HG02610 (cell line): ENCODE measurements around the gene EGF.
"Not testable (repeated sequence)": the region's sequence is repeated elsewhere in the genome, so short reads cannot be mapped to it uniquely, and the experiment has no call there.

Experiments used
- ATAC-seq: cut with Tn5 transposase; IDR thresholded peaks from one replicate; pipeline ENCODE4 v1.9.1; 2021; ENCODE audit warnings: mild to moderate bottlenecking, moderate library complexity; ENCODE audit not compliant: unreplicated experiment

EGF gene

DNA sequence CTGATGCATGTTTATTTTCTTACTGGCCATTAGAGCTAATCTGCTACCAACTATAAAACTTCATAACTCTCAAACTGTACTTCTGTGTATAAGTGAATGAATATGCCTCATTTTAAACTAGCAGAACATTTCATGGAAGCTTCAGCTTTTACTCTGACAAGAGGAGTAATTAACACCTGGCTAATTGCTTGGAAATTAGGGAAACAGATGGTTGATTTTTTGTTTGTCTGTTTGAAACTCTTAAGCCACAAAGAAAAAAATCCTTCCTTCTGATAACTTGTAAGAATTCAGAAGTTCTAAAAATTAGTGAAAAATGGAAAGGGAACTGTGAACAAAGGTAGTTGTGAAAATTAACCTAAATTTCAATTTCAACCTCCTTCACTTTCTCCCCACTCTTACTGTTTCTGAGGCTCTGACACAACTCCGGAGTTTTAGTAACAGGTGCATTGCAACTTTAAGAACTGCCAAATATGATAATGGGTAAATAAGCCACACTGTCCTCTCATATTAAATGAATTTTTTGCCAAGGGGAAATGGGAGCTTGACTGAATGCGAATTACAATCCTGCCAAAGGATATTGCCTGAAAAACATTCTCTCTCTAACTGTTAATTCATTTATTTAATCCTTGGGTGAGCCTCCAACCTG lies 1.0 kb downstream of the EGF start:
- no peak for ATAC-seq

DNA sequence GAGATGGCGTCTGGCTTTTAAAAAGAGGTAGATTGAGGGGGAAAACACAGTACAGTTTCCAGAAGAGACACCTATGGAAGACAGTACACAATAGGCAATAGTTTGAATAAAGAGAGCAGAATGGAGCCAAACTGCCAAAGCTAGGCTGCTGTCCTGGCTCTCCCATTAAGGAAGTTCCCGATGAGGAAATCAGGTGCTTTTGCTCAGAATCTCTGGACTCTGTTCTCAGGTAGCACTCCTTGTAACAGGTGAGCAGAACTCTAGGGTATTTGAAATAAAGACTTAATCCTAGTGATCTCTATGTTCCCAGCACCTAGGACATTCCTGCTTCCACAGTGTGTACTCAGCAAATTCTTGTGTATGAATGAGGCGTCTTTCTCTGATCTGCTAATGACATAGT lies 1.6 kb downstream of the EGF start:
- ATAC-seq = no peak

DNA sequence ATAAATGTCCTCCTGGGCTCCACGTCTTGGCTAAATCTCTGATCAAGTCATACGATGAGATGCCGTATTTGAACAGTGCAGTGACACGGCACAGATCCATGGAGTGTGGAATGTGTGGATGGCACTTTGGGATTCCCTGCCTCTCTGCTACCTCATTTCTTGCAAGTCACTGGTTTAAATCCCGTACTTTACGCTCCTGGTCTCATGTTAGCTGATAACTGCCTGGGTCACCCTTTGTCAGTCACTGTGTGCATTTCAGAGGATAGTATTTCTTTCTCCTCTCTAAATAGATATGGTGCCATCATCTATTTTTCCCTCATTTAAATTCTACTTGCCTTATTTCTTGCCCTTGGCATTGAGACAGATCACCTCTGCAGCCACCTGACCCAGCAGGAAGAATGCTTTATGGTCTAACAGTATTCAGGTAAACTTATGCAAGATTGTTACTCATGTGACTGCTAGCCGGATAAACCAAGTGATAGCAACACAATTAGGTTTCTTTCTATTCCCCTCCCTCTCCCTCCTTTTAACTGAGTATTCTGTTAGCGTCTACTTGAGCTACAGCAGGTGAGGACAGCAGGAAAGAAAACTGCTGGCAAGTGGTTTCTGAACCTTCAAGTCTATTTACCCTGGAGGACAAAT lies 2.8 kb downstream of the EGF start:
- no peak for ATAC-seq

DNA sequence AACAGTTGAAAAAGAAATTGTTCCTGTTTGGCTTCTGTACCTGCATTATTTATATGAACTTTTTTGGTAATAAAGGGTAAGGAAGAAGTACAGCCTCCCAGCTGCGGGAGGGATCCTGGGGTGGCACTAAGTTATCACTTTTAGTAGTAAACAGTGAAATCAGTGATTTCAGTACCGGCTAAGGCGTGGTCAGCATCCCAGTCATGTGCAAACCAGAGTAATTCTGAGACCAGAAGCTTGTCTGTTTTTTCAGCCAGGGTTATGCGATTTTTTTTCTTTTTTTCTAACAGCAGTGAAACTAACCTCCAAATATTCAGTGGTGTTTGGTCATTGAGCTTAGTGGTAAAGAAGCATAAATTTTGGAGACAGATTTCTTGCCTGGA lies 3.3 kb downstream of the EGF start:
- ATAC-seq = peak; percentile 78

DNA sequence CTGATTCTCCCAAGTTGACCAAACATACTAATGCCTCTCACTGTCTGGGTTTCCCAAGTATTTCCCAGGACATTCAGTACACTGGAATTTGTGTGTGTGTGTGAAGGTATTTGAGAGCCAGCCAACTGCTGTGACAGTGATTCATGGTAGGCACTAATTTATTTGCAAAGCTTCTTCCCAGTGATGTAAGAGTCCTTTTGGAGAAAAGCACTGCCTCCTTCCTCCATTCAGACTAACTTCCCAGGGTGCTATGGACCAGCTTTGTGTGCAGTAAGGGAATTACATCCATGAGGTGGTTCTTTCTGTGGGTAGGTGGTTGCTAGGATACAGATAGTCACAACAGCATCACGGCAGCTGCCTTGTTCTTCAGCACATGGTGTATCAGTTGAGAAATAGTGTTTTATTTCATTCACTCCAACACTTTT lies 8.7 kb downstream of the EGF start:
- no peak for ATAC-seq

DNA sequence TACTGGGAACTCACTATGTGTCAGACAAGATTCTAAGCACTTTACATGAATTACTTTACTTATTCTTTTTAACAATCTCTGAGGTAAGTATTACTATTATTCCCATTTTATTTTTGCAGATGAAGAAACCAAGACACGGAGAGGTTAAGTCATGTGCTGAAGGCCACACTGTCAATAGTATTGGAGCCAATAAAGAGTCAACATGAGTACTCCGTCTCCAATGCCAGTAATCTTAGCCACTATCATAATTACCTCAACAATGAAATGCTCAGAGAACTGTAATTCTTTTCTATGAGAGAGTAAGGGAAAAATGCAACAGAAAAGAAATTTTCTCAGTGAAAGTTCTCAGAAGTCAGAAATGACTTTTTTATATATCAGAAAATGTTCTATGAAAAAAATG lies 12.7 kb downstream of the EGF start:
- ATAC-seq = no peak

DNA sequence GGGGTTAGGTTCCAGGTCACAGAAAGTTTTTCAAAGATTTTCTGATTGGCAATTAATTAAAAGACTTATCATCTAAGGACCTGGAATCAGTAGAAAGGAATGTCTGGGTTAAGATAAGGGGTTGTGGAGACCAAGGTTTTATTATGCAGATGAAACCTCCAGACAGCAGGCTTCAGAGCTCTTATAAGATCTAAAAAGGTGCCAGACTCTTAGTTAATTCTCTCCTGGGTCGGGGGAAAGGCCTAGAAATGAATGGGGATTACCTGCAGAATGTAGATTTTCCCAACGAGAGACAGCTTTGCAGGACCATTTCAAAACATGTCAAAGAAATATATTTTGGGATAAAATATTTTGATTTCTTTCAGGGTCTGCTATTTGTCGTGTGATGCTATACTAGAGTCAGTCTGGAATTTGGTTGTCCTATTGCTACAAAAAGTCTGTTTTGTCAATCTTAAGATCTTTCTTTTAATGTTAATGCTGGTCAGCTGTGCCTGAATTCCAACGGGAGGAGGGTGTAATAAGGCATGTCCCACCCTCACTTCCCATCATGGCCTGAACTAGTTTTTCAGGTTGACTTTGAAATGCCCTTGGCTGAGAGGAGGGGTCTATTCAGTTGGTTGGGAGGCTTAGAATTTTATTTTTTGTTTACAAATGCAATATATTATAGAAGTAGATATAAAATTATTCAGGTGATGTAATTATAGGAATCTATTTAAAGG lies 15.8 kb downstream of the EGF start:
- no peak for ATAC-seq

DNA sequence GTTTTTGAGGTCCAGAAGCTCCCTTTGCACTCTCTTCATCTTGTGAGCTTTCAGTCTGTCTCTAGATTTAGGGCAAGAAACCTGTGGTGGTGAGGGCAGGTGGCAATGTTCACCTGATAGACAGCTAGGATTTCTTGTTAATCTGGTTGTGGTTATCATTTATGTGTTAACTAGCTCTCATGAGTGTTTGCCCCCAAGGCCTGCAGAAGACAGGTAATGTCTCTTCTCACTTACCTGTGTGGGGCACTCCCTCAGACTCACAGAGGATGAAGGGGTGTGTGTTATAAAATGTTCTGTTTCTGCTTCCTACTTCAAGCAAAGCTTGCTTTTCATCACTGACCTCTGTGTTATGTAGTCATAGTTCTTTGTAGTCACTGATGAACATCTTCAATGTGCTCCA lies 17.8 kb downstream of the EGF start:
- no peak for ATAC-seq

DNA sequence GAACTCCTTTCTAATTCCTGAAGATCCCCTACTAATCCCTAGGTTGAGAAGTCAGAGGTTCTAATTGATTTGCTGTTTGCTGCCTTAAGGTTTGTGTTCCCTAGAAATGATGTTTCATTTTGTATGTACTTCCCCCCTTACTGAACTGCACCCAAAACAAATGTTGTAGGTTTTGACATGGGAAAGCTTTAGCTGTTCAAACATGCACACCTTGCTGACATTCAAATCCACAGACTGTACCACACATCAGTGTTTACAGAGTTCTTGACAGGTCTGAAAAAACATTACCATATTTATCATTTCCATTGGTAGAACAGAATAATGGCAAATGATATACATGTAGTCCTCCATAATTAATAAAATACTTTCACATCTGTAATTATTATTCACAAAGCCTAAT lies 18.2 kb downstream of the EGF start:
- ATAC-seq = no peak

DNA sequence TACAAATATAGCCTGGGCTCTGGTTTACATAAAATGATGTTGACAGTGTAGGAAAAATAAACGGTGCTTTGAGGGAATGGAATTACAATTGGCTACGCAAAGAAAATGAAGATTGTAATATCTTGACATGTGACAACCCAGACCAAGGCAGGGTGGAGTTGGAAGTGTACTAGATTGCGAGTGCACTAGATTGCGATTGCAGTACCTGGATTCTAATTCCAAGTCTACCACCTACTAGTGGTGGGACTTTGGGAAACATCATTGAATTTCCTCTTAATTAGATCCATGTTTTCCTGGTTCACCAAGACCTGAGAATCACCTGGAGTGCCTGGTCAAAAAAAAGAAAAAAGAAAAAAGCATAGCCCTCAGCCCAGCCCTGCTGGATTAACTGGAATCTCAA lies 18.6 kb downstream of the EGF start:
- no peak for ATAC-seq

DNA sequence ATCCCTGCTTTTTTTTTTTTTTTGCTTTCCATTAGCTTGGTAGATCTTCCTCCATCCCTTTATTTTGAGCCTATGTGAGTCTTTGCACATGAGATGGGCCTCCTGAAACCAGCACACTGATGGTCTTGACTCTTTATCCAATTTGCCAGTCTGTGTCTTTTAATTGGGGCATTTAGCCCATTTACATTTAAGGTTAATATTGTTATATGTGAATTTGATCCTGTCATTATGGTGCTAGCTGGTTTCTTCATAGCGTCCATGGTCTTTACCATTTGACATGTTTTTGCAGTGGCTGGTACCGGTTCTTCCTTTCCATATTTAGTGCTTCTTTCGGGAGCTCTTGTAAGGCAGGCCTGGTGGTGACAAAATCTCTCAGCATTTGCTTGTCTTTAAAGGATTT lies 24.7 kb downstream of the EGF start:
- not testable (repeated sequence) for ATAC-seq

DNA sequence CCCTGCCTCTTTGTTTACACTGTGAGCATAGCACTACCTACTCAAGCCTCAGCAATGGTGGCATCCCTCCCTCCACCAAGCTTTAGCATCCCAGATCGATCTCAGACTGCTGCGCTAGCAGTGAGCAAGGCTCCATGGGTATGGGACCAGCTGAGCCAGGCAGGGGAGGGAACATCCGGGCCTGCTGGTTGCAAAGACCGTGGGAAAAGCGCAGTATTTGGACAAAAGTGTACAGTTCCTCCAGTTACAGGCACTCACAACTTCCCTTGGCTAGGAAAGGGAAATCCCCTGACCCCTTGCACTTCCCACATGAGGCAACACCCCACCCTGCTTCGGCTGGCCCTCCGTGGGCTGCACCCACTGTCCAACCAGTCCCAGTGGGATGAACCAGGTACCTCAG lies 26.5 kb downstream of the EGF start:
- ATAC-seq = no peak

DNA sequence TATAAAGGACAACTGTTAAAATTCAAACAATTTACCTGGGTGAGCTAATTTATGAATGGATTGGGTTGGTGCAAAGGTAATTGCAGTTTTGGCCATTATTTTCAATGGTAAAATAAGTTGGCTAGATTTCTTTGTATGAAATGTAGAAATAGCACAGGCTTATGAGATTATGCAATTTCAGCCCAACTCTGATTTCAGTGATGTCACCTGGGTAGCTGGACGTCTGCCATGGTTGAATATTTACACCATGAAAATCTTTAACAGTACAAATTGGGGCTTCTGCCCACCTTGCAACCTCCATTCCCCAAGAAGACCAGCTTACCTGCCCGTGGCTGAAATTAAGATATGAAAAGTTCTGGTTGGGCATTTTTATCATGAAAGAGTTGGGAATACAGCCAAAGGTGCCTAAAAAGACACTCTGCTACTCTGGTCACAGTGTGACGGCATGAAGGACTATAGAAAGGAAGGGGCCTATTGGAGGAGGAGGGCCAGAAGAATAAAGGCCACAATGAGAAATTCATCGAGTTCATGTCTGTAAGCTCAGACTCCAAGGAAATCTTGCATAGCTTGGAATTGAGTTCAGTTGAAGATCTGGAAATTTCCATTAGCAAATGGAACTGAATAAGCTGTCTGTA lies 29.7 kb downstream of the EGF start:
- no peak for ATAC-seq

DNA sequence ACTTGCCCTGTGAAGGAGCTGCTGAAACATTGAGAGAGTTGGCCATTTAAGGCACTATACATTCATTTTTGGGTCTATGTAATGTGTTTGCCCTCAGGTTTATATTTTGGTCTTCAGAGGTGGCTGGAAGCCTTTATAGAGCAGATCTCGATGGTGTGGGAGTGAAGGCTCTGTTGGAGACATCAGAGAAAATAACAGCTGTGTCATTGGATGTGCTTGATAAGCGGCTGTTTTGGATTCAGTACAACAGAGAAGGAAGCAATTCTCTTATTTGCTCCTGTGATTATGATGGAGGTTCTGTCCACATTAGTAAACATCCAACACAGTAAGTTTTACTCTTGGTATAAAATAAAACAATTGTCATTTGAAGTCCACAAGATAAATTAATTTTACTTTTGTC lies 31.1 kb downstream of the EGF start:
- no peak for ATAC-seq

DNA sequence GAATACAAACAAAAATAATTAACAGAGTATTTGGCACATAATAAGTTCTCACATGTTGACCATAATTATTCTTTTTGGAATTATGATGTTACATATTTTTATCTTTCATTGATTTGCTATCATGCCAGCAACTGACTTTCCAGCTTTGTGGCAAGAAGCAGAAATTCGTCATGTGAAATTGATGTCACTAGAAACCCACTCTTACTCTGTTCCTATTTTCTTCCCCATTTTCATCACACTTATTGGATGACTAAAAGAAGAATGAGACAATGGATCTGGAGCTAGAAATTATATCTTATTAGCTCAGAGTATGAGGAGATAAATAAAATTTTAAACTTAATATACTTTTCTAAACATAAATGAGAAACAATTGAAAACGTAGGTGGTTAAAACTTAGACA lies 31.9 kb downstream of the EGF start:
- ATAC-seq = no peak

DNA sequence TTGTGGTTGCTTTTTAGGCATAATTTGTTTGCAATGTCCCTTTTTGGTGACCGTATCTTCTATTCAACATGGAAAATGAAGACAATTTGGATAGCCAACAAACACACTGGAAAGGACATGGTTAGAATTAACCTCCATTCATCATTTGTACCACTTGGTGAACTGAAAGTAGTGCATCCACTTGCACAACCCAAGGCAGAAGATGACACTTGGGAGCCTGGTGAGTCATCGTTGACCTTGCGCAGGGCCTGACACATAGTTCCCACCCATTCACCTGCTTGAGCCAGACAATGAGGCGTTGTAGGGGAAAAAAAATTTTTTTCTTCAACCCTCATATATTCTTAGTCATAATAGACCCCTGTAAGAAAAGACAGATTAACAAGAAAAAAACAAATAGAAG lies 32.4 kb downstream of the EGF start:
- ATAC-seq = no peak

DNA sequence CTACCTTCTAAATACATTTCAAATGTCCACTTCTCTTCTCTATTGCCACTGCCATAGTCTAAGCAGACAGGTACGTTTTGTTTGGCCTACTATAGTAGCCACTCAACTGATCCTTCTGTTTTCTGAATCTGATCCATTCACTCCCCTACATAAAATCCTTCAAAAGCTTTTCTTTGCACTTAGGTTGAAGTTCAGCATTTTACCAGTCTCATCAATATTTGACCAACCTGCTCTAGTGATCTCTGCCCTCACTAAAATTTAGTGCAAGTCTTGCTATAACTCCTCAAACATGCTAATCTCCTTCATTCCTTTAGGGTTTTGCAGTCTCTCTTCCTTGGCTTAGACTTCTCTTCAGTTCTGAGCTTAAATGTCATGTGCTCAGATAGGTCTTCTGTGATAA lies 33.4 kb downstream of the EGF start:
- ATAC-seq = no peak

DNA sequence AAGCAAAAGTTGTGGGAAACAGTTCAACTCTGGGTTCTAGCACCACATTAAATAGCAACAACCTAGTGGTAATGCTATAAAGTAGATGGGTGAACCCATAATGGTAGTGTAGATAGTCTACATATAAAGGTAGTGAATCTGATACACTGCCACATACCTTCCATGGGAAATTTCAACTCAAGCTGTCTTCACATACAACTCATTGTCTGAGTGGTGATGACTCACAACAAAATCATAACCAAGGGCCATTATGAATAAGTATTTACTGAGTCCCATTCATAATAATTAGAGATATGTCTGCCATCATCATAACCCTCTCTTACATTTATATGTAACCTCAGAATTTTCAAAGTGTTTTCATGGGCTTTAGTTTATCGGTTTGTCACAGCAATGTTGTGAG lies 34.8 kb downstream of the EGF start:
- ATAC-seq = peak; percentile 90

DNA sequence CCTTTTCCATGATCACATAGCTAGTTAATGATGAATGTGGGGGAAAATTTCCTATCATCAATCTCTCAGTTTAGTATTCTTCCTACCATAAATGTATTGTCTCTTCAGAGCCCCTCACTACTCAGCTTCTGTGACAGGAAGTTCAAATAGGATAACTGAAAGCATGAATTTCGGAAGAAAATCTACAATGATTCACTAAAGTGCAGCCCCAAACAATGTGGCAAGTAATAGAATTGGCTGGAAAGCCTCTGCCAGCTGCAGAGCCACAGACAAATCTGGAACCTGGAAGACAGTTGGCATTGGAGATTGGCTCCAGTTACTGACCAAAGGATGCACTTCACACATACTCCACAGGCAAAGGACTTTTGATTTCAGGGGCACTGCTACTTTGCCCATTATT lies 35.2 kb downstream of the EGF start:
- peak; percentile 4 for ATAC-seq

DNA sequence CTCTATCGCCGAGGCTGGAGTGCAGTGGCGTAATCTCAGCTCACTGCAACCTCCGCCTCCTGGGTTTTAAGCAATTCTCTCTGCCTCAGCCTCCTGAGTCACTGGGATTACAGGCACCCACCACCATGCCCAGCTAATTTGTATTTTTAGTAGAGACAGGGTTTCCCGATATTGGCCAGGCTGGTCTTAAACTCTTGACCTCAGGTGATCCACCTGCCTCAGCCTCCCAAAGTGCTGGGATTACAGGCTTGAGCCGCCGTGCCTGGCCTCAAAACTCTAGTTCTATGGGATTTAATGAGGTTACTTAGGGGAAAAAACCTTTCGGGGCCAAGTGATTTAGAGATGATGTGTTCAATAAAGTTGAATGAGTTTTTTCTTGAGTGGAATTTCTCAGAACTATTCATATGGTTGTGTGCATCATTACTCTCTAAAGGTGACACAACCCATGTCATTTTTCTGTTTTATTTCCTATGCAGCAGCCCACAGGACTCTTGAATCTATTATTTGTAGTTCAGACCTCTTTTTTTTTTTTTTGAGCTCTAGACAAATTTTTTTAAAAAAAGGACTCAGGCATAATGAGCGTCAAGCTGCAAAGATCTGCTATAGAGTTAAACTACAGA lies 36.5 kb downstream of the EGF start:
- ATAC-seq = not testable (repeated sequence)

DNA sequence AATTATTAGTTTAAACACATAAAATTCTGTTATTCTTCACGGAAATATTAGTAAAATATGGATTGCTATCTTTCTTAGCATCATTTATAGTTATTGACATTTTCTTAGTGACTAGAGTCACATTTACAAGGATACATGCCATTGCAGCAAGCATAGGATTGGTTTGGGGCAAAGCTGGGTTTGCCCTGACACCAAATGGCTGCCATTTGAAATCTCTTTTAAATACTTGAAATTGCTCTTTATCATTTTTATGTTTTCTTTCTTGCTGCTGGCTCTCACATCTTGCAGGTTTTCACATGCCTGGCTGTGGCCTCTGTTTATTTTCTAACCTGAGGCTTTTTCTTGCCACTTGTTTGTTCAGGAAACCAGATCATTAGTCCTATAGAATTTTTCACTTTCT lies 39.9 kb downstream of the EGF start:
- no peak for ATAC-seq

DNA sequence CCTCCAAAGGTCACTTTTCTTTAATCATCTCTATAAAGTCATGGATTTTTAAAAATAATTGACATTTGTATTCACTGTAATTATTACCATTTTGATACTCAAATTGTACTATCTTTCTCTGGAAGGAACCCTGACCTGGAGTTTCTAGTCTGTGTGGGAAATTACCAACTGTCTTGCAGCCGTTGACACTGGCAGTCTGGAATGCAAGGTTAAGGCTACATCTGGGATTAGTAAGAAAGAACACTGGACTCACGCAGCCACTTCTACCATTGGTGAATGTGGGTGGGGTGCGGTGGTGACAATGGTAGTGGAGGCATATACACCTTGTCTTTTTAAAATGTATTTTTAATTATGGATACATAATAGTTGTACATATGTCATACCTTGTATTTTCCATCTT lies 40.9 kb downstream of the EGF start:
- ATAC-seq = no peak
